ENCODE data around the gene ATE1.

Gene ATE1

DNA sequence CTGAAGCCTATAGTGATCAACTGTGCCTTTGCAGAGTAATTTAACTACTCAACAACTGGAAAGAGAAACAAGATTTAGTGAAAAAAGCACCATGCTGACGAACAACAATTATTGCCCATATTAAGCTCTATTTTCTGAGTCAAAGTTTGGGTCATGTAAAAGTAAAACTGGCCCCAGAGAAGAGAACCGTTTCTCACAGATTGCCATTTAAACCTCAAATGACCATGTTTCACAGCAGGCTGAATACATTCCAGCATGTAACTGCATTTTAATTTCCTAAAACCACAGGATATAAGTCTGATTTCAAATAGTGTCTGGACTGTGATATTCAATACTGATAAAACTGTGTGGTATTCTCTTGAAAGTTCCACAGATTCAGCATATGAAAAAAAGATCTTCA is 140.7 kb downstream of the ATE1 start:
- no peak for TF ChIP-seq CTCF (IDR thresholded peaks at IDR 0.05; ENCODE audit: insufficient read depth, low read depth, low read length, missing control alignments)

GRCh38 chr10:121783782-121784372 is 144.0 kb downstream of the ATE1 start:
- H3K4me3 ChIP-seq (ENCODE audit: low read length) = no peak overlapping the region
- peak; percentile 58 for DNase-seq (ENCODE audit: low read depth)
- no peak for TF ChIP-seq CTCF (IDR thresholded peaks at IDR 0.05; ENCODE audit: insufficient read depth, low read depth, low read length, missing control alignments)

More for the DNA sequence above, 140.7 kb downstream of the ATE1 start:
- no peak for DNase-seq (ENCODE audit: low read depth)
- H3K4me3 ChIP-seq (ENCODE audit: low read length) = no peak overlapping the region

DNA sequence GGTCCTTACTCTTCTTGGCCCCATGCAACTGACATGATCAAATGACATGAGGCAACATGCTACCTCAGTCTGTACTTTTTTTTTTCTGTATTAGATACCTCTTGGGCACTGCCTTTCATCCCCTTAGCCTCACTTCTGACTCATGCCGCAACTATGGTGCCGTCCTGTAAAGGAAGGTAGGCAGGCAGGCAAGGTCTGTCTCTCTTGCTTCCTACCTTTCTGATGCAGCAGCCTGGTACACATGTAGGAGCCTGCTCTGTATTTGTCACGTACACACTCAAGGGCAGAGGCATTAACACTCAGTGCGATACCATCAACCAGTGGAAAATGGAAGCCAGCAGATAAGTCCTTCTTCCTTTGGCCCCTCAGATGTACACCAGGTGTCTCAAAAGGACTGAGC is 146.7 kb downstream of the ATE1 start:
- H3K4me3 ChIP-seq (ENCODE audit: low read length) = no peak overlapping the region
- DNase-seq (ENCODE audit: low read depth) = peak; percentile 97

DNA sequence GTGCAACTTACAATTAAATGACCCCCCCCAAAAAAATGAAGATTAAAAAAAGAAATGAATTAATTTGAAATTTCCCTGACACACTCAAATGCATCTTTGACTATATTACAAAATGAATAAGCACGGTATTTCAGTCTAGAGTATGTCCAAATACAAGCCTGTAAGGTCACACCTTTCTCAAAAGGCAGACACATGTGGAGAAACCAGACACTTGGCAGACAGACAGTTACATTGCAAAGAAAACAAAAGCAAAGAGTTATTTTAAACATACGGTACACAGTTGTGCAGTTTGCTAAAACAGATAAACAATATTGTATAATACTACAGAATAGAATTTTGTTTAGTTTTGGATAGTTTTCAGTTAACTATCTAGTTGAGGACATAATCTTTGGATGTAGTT is 153.0 kb downstream of the ATE1 start:
- peak; percentile 17 for DNase-seq (ENCODE audit: low read depth)
- no peak overlapping the region for H3K4me3 ChIP-seq (ENCODE audit: low read length)
- TF ChIP-seq CTCF (IDR thresholded peaks at IDR 0.05; ENCODE audit: insufficient read depth, low read depth, low read length, missing control alignments) = no peak

More for the DNA sequence above, 146.7 kb downstream of the ATE1 start:
- no peak for TF ChIP-seq CTCF (IDR thresholded peaks at IDR 0.05; ENCODE audit: insufficient read depth, low read depth, low read length, missing control alignments)

DNA sequence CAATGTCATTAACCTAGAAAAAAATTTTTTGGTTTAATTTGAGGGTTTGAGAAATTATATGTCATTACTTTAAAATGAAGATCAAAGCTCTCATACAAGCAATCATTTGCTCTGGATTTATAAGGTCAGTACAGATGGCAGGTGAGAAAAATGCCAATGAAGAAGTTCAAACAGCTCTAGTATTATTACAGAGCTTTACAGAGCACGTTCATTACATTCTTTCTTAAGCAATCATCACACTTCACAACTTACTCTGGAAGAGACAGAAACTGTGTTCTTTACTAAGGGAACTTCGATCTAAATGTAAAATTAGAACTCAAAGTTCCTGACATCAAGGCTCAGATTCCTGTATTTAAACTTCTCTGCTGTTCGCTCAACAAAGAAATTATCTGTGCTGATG is 153.4 kb downstream of the ATE1 start:
- peak; percentile 51 for DNase-seq (ENCODE audit: low read depth)
- no peak for TF ChIP-seq CTCF (IDR thresholded peaks at IDR 0.05; ENCODE audit: insufficient read depth, low read depth, low read length, missing control alignments)
- no peak overlapping the region for H3K4me3 ChIP-seq (ENCODE audit: low read length)

- TF ChIP-seq CTCF (IDR thresholded peaks at IDR 0.05; ENCODE audit: insufficient read depth, low read depth, low read length, missing control alignments) = no peak
- no peak for DNase-seq (ENCODE audit: low read depth)
- no peak overlapping the region for H3K4me3 ChIP-seq (ENCODE audit: low read length)
These were observed 154.9 kb downstream of the ATE1 start for GRCh38 chr10:121772884-121773283.

GRCh38 chr10:121772406-121772805 is 155.4 kb downstream of the ATE1 start:
- no peak overlapping the region for H3K4me3 ChIP-seq (ENCODE audit: low read length)
- TF ChIP-seq CTCF (IDR thresholded peaks at IDR 0.05; ENCODE audit: insufficient read depth, low read depth, low read length, missing control alignments) = no peak
- DNase-seq (ENCODE audit: low read depth) = no peak

All from epithelial cell of esophagus (primary cell).